Measurements from ENCODE around the gene ZNF319. TPM values are rescaled to one million over a fixed set of nuclear protein-coding genes. Genes with fewer than 3 reads are reported as not detected.

ZNF319 gene
- total RNA-seq, 1 donor from 2014 or later = 4.9 TPM

DNA sequence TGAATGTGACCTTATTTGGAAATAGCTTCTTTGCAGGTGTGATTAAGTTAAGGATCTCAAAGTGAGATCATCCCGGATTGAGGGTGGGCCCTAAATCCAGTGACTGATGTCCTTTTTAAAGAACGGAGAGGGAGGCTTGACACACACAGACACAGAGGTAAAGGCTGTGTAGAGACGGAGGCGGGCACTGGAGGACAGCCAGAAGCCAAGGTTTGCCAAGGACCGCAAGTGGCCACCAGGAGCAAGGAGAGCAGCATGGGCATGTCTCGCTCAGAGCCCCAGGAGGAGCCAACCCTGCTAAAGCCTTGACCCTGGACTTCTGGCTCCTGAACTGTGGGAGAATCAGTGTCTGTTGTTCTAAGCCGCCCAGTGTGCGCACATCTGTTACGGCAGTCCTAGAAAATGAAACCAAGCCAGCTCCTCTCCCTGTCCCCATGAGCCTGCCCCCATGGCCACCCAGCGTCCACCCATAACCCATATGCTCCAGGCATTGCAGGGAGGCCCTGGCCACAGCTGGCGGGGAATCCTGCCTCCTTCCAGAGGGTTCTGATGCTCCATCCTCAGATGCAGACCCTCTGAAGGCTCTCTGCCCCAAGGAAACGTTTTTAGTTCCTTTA is 44.8 kb downstream of the ZNF319 start:
- no peak for DNase-seq

DNA sequence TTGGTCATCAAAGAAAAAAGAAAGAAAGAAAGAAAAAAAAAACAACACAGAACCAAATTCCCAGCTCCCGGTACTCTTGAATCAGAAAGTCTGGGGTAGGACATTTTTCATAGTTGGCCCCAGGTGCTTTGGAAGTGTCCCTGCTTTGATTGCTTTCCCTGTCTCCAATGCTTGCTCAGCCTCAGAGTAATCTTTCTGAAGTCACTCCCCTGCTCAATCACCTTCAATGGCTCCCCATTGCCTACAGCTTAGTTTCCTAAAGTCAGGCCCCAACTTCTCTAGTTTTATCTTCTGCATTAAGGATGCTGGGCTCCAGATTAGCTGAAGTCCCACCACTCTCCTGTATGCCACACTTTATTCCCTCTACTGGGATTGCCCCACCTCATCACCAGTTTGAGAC is 46.6 kb downstream of the ZNF319 start:
- DNase-seq = no peak

DNA sequence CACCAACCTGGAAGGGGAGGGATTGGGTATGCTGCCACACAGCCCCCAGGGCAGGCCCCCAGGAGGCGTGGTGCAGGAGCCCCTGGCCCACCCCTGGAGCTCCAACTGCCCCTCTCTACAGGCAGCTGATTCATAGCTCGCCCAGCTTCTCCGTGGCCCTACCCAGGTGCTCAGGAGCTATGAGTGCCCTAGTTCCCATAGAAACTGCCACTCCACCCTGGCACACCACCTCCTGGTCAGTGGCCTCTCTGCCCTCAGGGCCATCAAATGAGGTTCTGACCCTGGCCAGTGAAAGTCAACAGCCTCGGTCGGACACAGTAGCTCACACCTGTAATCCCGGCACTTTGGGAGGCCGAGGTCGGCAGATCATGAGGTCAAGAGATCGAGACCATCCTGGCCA is 47.6 kb downstream of the ZNF319 start:
- DNase-seq = no peak

DNA sequence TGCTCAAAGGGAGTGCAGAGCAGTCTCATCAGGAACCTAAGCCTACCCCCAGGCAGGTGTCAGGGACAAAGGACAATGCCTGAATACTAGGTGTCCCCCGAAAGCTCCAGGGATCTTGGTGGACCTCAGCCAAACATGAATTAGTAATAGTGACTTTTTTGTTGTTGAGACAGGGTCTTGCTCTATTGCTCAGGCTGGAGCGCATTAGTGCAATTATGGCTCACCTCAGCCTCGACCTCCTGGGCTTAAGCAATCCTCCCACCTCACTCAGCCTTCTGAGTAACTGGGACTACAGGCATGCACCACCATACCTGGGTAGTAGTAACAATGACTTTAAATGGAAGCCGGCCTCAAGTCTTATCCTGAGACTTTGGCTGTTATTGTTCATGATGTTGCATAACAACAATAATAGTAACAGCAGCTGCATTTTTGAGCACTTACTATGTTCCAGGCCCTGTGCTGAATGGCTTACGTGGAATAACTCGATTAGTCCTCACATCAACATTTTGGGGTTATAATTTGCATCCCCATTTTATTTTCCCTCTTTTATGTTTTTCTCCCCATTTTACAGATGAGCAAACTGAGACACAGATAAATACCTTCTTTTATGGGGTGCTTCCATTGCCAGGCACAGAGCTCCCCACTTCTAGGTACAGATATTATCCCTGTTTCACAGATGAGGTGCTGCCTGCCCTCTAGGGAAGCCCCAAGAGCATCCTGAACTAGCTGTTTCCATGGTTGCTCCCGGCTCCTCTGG is 49.1 kb downstream of the ZNF319 start:
- DNase-seq = no peak

DNA sequence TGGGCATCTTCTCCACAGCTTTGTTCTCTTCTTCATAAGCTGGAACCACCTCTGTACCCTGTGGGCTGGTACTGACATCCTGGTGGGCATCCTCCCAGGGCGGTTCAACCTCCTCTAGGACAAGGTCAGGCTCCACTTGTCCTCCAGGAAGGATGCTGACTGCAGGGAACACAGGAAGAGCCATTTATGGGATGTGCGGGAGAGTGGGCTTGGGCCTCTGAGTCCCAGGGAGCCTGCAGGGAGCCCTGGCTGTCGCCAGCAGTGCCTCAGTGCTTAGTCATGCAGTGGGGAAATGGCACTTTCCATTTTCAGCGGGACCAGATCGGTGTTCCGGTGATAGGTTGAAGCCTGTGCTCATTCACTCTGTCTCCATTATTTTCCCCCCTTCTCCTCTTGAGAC is 50.1 kb downstream of the ZNF319 start:
- DNase-seq = no peak

DNA sequence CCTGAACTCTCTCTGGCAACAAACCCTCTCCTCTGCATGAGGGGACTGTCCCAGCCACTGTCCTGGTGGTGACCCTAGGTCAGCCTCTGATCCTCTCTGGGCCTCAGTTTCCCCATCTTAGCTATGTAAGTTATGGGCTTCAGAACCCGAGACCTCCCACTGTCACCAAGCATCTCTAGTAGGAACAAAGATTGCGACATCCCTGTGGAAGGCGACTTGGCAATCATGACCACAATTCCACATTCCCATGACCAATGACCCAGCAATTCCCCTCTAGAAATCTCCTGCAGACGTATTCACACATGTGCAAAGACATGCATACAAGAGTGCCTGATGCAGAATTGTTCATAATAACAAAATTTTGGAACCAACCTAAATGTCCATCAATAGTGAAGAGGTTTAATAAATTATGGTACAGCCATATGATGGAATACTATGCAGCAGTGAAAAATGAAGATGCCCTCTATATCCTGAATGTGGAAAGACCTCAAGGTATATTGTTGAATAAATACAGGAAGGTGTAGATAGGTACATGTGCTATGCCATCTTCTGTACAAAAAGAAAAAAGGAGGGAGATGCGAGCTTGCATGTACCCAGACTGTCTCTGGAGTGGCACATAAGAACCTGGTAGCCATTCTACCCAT is 50.8 kb downstream of the ZNF319 start:
- no peak for DNase-seq

DNA sequence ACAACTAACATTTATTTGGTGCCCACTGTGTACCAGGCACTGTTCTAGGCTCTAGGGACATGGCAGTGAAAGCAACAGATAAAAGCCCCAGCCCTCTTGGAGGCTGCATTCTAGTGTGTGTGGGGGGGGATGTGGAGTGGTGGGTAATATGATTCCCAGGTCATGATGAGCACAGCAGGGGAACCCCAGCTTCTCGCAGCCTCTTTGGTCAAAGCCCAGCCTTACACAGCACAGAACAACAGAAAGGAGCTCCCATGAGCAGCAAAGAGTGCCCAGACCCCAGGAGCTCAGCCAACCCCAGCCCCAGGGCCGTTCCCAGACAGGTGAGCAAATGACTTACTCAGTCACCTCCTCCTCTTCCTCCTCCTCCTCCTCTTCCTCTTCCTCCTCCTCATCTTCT is 51.5 kb downstream of the ZNF319 start:
- DNase-seq = no peak

DNA sequence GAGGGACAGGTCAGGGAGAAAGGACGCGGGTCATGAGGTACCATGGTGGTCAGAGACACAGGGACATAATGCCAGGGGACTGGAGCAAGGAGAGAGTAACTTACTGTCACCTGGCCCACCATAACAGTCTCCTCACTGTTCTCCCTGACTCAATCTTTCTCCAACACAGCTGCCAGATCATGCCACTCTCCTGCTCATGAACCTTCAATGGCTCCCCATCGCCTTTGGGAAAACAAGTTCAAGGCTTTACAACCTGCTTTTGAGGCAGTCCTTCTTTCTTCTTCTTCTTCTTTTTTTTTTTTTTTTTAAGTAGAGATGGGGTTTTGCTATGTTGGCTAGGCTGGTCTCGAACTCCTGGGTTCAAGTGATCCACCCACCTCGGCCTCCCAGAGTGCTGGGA is 52.4 kb downstream of the ZNF319 start:
- DNase-seq = no peak

DNA sequence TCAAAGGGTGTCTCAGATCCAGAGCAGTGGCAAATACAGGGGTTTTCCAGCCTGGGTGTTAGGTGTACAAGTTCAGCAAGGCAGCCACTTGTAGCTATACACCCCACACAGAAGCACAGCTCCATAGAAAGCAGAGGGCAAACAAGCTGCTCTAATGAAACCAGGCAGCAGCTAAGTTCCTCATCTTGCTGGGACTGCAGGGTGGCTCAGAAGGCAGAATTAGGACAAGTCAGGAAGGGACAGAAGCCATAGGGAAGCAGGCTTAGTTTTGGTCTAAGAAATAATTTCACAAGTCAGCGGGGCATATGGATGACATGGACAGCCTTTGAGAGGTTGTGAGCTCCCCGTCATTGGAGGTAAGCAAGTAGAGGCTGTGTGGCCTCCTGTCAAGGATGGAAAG is 53.2 kb downstream of the ZNF319 start:
- DNase-seq = no peak

DNA sequence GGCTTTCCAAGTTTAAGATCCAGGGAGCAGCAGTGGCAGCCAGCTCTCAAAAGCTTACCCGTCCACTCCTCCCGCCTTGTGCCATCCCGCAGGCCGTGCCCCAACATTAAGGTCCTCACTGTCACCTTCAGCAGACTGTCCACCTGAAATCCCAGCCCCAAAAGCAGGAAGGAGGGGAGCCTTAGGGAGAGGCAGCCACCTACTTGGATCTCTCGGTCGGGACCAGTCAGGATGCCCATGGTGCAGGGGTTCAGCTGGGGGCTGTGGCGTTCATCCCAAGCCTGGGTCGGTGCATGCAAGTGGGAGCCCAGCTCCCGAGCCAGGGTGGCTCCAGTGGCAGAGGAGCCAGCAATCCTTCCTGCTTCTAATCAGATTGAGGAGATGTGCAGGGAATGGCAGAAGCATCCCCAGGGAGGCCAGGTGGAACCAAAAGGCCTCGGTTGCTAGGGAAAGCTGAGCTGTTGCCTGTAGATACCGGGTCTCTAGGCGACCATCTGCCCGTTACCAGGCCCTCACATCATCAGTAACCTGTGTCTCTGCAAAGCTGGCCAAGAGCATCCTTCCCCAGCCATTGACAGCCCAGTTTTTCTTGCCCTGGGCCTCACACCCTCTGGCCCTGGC is 54.2 kb downstream of the ZNF319 start:
- DNase-seq = peak; percentile 20

DNA sequence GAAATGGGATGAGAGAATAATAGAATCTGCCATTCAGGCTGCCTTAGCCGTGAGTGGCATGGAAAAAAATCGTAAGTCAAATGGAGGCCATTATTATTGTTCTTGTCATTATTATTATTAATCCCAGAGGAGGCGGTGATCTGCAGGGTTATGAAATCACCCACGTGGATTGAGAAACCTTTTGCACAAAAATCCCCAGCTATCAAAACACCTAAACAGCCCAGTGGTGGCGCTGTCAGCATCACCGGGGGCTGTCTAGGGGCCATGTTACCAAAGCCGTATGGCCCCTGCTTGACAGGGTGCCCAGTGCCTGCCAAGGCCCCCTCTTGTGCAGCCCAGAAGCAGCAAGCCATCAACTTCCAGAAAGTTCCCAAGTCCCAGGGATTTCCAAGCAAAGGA is 54.7 kb downstream of the ZNF319 start:
- DNase-seq = no peak

DNA sequence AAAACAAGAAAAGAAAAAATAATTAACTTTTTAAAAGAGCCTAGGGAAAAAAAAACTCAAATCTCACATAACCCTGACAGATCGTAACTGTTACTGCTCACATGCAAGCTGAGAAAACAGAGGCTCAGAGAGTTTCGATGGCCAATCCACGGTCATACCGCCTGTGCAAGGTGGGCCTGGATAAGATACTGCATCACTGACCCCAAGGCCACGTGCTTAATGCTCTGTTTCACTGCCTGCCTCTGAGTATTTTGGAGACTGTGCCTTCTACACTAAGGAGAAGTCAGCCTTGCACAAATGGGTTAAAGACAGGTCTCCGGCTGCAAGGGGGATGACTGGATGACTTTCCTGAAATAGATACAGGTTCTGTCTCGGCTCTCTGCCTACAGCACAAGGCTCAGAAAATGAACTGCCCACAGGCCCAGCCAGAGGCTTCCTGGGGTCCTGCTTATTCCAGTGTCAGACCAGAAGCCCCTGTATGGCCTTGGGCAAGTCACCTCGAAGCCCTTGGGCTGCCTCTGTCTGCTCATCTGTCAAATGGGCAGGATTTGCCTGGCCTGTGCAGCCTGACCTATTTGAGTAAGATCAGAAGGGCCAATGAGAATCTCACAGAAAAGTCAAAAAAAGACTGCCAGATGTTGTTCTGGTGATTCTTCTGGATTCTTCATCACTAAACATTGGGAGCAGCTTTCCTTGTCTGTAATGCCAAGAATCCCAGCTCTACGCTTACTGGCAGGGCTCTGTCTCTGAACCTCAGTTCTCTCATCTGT is 55.3 kb downstream of the ZNF319 start:
- DNase-seq = no peak

Other genes with a start within 250 kb of the ZNF319 start
- gene KIFC3, start 198.2 kb downstream of the ZNF319 start, total RNA-seq = 27.9 TPM
- 0.41 TPM for gene CNGB1, start 29.5 kb downstream of the ZNF319 start, total RNA-seq
- gene USB1, start 735 bp upstream of the ZNF319 start, total RNA-seq = 21.8 TPM
- gene MMP15, start 25.1 kb upstream of the ZNF319 start, total RNA-seq = 31.0 TPM
- gene CFAP20, start 128.7 kb upstream of the ZNF319 start, total RNA-seq = 68.5 TPM
- gene CSNK2A2, start 197.4 kb upstream of the ZNF319 start, total RNA-seq = 44.9 TPM